HG02970 (cell line): ENCODE results near the gene RNF157.

Experiments
- ATAC-seq: cut with Tn5 transposase; IDR thresholded peaks from one replicate; pipeline ENCODE4 v1.9.1; 2021; ENCODE audit warnings: mild to moderate bottlenecking, moderate library complexity, moderate number of reproducible peaks; ENCODE audit not compliant: unreplicated experiment, low FRiP score

RNF157 gene

DNA sequence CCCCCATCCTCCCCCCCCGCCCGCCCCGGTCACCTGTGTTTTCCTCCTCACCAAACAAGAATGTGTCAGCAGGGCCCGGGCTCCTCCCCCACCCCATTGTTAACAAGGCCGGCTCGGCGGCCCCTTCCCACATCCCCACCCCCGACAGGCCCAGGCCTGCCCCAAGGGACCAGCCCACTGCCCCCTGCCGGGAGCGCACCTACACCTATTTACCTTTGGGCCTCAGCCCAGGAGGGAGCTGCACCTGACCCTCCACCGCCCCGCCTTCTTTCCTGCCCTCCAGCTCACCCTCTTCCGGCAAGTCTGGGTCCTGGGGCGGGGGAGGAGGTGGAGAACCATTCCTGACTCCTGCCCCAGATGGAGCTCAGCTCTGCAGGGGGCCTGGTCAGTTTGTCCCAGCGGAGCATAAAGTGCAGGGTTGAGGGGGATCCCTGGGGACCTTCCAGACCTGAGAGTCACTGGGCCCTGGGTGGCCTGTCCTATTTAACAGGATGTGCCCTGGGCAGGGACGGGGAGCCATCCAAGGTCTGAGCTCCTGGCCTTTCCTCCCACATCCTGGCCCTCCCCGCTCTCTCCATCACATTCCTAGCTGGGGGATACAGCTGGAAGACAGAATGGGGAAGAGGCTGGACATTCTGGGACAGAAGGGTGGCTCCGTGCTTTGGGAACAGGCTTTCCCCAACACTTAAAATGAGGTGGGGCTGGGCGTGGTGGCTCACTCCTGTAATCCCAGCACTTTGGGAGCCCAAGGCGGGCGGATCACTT, 107.5 kb downstream of the RNF157 start:
- ATAC-seq = no peak

DNA sequence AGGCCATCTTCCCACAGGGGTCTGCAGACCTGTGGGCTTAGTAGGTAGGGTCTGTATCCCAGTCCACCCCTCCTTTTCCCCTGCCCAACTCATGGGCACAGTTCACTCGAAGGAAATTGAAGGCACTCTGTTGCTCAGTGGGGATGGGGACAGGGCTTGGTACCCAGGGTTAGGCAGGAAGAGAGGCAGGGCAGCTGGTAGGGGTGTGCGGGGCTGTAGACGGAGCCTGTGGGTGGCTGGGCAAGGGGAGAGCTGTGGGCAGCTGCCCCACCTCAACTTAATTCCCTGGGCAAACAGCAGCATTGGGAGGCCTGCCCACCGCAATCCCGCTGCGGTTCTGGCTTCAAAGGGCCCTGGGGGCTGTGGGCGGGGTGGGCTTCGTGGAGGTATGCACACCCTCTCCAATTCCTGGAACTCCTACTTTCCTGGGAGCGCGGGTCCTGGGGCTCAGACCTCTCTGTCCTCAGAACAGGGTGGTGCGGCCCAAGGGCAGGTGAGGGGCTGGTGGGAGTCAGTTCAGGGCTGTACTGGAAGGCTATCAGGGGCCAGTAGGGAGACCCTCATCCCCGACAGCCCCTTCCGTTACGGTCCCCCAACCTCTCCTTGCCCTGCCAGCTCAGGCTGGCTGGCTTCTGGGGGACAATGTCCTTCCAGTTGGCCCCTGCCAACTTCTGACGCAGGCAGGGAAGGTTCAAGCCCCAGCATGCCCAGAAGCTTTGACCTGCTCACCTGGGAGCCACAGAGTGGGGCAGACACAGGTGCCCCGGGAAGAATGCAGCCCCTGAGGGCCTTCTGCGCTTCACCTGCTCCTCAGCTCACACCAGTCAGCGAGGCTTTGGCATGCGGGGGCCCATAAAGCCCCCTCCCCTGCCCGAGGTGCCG, 108.4 kb downstream of the RNF157 start:
- no peak for ATAC-seq

DNA sequence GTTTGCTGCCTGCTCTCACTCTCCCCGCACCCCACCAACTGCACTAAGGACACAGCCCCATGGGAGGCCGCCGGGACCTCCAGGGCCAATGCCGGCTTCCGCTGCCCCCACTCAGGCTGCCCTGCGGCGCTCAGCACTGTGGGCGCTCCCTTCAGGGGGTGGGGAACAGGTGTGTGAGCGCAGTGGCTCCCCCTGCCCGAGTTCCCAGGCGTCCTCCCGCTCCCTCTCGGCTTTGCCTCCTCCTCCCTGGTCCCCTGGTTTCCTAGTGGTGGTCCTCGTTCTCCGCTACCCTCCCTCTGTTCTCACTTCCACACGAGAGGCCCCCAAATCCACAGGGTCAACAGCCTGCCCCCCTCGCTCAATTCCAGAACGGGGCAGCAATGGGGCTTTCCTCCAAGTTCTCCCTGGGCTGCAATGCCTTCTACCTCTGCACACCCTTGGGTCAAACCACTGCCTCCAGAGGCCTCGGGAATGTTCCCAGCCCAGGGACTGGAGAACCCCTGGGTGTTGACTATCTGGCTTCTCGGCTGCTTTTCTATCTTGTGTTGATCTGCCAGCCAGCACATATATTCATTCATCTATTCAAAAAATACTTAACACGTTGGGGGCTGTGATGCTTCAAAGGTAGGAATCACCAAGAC, 109.1 kb downstream of the RNF157 start:
- ATAC-seq = no peak

DNA sequence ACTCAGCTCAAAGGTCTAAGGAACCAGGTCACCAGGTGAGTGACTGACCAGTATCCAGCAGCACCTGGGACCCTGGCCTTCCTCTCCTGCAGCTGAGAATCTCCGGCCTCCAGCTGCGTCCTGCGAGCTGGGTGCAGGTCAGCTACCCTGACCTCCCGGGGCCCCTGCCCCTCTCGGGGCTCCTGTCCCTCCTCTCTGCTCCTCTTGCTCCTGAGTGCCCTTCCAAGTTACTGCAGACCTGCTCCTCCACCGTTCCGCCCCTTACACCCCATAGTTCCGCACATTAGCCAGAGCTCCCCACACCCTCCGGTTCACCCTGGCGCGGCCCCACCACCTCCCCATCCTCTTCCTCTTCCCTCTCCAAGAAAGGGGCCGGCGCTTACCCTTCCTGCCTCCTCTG, 109.8 kb downstream of the RNF157 start:
- ATAC-seq = no peak

DNA sequence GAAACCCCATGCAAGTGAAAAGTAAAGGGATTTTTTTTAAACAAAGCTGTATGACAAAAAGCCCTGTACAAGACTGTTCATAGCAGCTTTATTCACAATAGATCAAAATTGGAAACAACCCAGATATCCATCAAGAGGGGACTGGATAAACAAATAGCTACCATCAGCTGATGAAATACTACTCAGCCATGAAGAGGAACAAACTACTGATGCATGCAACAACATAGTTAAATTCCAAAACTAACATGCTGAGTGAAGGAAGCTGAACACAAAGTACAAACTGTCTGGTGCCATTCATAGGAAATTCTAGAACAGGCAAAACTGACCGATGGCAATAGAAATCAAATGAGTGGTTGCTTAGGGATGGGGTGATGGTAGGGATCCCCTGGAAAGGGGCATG, 114.4 kb downstream of the RNF157 start:
- ATAC-seq = no peak

DNA sequence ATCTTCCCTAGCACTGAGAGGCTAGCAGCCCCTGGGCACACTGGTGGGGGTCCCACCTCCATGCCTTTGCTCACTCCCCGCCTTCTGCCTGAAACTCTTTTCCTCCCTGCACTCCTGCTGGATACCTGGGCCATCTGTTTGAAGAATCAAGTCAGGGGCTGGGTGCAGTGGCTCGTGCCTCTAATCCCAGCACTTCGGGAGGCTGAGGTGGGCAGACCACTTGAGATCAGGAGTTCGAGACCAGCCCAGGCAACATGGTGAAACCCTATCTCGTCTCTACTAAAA, 115.0 kb downstream of the RNF157 start:
- ATAC-seq = no peak

DNA sequence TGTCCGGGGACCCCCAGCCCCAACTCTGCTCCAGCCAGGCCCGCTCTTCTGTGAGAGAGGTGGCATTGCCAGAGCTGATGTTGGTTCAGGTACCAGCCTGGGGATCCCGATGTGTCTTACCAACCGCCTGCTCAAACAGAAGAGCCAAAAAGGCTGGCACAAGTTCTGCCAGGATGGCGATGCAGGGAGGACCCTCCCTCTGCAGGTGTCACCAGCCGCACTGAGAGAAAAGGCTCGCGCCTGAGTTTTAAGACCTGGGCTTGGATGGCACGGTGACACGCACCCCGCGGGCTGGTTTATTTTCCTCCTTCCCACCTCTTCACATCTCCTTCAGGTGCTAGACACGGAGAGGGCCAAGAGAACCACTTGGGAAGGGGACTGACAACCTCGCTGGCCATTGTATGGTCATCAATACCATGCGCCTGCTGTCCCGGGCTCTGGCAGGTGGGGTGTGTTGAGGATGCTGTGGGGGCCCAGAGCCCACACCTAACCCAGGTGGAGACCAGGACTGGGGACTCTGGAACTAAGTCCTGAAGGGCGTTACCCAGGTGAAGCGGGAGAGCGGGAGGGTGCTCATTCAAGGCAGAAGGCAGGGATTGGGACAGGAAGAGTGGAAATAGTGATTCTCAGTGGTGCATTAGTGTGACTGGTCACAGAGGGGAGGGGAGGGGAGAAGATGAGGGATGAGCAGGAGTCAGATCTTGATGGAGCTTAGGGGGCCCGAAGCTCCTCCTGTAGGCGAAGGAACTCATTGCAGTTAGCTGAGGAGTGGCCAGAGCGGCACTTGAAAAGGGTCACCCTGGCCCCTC, 115.5 kb downstream of the RNF157 start:
- ATAC-seq = no peak

DNA sequence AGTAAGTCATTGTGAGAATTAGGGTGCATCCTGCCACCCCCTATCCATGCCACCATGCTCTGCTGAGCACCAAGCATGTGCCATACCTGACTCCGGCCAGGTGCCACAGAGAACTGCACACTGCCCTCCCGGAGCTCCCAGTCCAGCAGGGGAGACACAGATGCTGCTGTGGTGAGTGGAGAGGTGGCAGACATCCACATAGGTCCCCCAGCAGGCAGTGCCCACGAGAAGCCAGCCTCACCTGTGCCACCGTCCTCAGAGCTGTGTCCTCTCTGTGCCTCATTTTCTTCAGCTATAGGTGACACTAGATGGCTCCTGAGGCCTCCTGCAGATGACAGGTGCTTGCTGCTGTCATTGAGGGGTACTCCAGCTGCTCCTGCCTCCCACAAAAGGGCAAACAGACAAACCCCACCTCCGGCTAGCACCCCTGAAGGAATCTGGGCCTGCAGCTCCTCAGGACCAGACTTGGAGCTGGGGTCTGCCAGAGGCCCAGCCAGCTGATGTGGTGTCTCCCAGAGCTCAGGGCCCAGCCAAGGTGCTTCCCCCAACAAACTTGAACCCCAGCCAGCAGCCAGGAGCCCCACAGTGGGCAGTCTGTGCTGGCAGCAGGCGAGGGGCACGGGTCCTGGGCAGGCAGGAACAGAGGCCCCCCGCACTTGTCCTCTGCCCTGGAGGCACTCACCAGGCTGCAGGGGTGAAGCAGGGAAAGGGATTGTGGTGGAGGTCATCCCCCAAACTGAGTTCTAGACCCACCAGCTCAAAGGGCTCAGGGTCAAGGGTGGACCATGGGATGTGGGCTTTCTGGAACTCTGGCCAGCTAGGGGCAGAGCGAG, 116.3 kb downstream of the RNF157 start:
- no peak for ATAC-seq

DNA sequence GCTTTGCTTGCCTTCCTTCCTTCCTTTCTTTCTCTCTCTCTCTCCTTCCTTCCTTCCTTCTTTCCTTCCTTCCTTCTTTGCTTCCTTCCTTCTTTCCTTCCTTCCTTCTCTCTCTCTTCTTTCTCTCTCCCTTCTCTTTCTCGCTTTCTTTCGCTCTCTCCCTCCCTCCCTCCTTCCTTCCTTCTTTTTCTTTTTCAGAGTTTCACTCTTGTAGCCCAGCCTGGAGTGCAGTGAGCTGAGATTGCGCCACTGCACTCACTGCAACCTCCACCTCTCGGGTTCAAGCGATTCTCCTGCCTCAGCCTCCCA, 117.1 kb downstream of the RNF157 start:
- no peak for ATAC-seq

DNA sequence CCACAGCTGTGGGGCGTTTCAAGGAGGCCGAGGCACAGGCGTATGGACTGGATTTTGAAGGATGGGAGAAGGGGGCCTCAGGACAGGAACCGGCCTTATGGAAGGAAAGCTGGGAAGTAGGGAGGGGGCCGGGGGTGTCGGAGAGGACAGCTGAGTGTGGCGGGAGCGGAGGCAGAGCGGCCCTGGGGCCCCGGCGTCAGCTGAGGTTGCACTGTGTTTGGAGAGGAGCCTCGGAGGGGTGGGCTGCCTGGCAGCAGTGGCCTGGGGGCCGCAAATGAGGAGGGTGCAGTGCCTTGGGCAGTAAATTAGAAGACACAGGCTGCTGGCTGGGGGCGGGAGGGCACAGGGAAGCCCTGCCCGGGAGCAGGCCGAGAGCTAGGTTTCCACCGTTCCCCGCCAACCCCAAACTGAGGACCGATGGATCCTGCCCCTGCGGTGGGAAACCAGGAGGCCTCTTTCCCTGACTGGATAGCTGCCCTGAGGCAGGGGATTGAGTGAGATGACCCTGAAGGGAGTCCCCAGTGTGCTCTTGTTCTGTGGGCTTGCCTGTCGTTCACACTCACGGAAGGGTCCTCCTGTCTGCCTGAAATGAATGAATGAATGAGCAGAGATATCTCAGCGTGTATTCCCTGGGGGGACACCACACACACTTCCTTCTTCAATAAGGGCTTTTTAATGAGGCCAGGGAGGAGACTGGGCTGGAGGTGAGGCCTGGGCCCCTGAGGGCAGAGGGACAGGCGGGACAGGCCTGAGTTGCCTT, 117.7 kb downstream of the RNF157 start:
- ATAC-seq = no peak

DNA sequence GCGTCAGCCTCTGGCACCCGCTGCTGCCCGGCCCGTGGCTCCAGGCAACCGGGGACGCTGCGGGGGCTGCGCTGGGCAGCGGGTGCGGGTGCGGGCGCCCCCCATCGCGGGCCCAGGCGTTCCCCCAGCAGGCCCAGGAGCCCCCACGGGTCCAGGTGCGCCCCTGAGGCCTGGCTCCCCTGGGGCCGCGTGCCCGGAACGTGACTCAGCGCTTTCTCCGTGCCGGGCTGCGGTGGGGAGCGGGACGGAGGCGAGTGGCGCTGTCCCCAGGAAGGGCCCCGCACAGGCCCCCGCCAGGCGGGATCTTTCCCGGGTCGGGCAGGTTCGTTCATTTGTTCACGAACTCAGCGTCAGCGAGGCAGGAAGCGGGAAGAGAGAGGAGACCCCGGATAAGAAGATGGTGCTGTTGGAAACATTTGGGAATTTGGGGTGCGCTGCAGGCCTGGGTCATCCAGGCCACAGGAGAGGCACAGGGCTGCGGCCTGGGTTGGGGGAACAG, 118.3 kb downstream of the RNF157 start:
- no peak for ATAC-seq

DNA sequence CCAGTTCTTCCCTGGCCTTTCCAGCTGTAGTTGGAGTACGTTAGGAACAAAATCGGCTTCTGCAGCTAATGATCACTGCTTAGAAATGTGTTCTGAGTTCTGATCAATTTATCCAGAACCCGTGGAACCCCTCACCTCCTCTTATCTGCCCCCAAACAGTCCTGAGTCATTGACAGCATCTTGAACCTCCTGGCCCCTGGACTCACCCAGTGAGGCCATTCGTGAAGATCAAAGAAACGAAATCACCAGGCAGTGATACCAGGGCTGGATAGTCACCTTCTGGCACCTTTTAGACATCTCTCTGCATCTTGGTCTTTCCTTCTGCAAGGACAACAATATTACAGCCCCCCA, 119.7 kb downstream of the RNF157 start:
- no peak for ATAC-seq

DNA sequence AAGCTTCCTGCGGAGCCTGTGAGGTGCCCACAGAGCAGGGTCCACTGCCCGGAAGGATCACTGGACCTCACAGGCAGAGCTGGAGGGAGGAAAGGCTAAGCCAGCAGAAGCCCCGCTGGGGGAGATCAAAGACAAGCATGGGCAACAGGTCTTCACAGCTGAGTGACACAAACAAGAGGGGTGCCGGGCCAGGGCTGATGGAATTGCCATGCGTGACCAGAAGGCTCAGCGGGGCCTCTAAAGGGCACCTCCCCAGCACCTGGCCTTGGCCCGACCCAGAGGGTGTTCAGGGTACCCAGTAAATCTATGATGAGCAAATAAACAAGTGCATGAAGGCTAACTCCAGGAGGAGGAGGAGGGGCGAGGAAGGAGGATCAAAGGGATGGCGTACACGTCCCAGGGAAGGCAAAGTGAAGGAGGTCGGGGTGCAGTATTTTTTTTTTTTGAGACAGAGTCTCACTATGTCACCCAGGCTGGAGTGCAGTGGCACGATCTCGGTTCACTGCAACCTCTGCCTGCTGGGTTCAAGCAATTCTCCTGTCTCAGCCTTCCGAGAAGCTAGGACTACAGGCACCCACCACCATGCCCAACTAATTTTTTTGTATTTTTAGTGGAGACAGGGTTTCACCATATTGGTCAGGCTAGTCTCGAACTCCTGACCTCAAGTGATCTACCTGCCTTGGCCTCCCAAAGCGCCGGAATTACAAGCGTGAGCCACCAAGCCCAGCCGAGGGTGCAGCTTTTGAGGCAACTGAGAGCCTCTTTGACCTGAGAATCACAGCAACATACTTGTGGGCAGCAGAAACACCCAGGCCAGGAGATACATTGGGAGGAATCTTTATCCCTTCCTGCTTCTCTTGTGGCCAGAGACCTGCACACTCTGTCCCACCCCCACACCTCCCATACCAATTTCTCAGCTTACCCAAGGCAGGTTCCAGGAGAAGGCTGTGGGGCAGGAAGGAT, 120.6 kb downstream of the RNF157 start:
- ATAC-seq = no peak

DNA sequence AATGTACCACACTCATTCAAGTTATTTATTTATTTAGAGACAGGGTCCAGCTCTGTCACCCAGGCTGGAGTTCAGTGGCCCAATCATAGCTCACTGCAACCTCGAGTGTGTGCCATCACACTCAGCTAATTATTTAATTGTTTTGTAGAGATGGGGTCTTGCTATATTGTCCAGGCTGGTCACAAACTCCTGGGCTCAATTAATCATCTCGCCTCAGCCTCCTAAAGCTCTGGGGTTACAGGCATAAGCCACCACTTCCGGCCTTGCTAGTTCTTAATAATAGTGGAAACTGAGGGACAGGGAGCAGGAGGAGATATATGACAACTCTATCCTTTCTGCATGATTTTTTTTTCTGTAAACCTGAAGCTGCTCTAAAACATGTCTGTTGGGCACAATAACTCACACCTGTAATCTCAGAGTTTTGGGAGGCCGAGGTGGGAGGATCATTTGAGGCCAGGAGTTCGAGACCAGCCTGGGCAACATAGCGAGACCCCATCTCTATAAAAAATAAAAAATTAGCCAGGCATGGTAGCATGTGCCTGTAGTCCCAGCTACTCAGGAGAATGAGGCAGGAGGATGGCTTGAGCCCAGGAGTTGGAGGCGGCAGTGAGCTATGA, 125.0 kb downstream of the RNF157 start:
- no peak for ATAC-seq

DNA sequence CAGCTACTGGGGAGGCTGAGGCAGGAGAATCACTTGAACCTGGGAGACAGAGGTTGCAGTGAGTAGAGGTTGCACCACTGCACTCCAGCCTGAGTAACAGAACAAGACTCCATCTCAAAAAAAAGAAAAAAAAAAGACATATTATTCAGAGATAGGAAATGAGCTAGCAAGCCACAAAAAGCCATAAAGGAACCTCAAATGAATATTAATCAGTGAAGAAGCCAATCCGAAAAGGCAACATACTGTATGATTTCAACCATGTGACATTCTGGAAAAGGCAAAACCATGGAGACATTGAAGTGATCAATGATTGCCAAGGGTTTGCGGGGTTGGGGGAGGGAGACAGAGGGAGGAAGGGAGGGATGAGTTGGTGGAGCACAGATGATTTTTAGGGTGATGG, 128.3 kb downstream of the RNF157 start:
- ATAC-seq = no peak

DNA sequence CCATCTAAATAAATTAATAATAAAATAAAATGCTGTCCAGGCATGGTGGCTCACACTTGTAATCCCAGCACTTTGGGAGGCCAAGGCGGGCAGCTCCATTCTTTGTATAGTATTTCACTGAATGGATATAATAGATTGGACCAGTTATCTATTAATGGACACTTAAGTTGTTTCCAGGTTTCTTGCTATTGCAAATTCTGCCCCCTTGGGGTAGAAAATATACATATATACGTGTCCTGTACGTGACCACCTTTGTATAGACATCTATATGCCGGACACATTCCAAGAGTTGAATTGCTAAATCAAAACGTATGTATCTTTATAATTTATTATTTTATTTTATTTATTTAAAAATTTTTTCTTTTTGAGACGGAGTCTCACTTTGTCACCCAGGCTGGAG, 132.8 kb downstream of the RNF157 start:
- ATAC-seq = no peak

DNA sequence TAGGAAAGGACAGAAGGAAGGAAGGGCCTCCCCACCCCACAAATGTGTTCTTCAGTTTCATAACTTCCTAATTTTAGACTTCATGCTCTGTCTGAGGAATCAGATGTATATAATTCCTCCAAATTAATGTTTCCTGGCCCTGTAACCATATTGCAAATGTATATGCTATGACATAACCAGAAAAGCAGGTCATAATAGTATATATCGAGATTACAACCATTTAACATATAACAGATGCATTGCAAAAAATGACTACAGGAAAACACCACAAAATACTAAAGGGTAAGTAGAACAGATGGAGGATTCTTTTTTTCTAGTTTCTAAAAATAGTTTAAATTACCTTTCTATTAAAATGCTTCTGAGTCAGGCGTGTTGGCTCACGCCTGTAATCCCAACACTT, 133.6 kb downstream of the RNF157 start:
- ATAC-seq = no peak

DNA sequence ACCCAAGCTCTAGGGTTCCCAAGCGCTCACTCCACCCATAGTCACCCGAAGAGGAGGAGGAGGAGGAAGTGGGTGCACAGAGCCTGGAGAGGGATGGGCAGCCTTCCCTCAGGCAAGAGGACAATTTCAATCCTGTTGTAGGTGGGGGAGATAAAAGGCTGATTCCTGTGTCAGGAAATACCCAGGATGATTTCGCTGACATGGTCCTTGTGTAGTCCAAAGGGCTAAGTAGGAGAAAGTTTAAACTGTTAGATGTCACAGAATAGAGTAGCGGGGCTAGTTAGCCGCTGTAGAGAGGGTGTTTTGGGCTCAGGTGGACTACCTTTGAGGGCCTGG, 135.4 kb downstream of the RNF157 start:
- no peak for ATAC-seq
